ENCODE data around the gene ZNF74. TPM values are rescaled to one million over a fixed set of nuclear protein-coding genes. Genes with fewer than 3 reads are reported as not detected.
"Not testable (repeated sequence)": the region's sequence is repeated elsewhere in the genome, so short reads cannot be mapped to it uniquely, and the experiment has no call there.

The ZNF74 gene
- polyA plus RNA-seq, 5 donors = 16.2 to 22.5 (median 21.0) TPM

GRCh38 chr22:20399866-20400605, 6.1 kb downstream of the ZNF74 start:
- no peak for DNase-seq

DNA sequence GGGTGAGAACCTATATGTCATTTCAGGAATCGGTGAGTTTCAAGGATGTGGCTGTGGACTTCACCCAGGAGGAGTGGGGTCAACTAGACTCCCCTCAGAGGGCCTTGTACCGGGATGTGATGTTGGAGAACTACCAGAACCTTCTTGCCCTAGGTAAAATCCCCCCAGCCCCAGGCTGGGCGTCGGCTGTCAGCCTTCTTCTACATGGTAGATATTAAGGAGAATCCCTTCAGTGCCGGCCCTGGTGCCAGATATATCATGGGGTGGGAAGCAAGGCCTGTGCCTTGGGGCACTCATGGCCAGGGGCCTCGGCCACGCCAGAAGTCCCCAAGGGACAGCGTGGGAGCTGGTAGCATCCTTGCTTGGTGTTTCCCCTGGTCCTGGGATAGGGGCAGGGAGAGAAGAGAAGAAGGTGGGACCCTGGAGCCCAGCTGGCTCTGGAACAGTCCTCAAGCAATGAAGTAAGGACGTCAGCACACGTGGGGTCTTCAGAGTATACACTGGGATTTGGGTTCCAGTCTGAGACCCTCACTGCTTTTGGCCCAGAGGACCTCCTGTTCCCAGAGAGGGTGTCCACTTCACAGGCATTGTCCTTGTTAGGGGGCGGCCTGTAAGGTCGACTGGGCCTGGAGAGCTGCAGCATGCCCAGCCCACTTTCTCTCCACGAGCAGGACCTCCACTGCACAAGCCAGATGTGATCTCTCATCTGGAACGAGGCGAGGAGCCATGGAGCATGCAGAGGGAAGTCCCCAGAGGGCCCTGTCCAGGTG, 6.8 kb downstream of the ZNF74 start:
- DNase-seq = no peak

DNA sequence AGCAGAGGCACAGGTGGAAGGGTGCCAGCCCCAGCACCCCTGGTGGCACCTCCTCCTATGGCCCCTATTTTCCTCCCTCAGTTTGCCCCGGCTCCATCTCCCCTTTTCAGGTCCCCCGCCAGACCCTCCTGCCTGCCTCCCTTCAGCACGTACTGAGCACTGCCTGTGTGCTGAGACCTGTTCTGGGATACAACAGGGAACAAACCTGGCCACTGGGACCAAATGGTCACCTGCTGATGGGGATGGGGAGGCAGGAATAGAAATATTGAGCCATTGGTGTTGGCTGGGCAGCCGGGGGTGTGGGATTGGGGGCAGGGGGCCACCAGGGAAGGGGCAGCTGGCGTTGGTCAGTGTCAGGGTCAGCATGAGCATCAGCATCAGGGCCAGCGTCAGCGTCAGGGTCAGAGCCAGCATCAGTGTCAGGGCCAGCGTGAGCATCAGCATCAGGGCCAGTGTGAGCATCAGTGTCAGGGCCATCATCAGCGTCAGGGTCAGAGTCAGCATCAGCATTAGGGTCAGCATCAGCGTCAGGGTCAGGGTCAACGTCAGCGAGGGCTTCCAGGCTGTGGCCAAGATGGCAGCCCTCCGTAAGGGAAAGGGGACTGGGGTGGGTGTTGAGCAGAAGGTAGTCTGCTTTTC, 7.5 kb downstream of the ZNF74 start:
- no peak for DNase-seq

- DNase-seq = no peak
Observed at GRCh38 chr22:20402960-20403778, 9.2 kb downstream of the ZNF74 start.

DNA sequence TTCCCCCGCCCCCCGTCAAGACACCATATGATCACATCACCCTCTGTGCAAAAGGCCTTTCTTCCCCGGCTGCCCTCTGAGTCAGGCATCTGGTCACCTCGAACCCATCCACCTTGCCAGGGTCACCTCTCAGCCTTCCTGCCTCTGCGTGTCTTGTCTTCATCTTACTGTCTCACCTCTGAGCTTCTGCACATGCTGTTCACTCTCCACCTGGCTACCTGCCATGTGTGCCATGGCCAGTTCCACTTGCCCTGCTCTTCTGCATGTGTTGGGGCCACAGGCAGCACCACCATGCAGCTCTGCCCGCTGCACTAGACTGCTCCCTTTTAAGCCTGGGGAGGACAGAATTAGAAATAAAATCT, 9.8 kb downstream of the ZNF74 start:
- DNase-seq = no peak

DNA sequence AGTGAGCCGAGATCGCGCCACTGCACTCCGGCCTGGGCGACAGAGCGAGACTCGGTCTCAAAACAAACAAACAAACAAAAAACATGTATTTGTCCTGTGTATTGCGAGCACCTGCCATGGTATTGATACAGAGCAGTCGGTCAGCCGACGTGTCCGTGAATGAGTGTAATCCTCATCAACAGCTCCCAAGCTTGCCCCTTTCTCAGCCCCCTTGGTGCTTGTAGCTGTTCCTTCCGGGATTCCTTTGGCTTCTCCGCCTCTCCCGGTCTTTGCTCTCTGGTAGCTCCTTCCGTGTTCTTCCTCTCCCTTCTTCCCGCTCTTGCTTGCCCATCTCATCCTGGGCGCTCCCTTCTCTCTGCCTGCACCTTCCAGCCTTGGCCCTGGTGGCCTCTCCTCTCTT, 10.9 kb downstream of the ZNF74 start:
- no peak for DNase-seq

- DNase-seq = no peak
Observed at GRCh38 chr22:20405291-20405930, 11.5 kb downstream of the ZNF74 start.

DNA sequence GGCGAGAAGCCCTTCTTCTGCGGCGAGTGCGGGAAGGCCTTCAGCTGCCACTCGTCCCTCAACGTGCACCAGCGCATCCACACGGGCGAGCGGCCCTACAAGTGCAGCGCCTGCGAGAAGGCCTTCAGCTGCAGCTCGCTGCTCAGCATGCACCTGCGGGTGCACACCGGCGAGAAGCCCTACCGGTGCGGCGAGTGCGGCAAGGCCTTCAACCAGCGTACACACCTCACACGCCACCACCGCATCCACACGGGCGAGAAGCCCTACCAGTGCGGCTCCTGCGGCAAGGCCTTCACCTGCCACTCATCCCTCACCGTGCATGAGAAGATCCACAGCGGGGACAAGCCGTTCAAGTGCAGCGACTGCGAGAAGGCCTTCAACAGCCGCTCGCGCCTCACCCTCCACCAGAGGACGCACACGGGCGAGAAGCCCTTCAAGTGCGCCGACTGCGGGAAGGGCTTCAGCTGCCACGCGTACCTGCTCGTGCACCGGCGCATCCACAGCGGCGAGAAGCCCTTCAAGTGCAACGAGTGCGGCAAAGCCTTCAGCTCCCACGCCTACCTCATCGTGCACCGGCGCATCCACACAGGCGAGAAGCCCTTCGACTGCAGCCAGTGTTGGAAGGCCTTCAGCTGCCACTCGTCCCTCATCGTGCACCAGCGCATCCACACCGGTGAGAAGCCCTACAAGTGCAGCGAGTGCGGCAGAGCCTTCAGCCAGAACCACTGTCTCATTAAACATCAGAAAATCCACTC, 12.2 kb downstream of the ZNF74 start:
- DNase-seq = no peak

DNA sequence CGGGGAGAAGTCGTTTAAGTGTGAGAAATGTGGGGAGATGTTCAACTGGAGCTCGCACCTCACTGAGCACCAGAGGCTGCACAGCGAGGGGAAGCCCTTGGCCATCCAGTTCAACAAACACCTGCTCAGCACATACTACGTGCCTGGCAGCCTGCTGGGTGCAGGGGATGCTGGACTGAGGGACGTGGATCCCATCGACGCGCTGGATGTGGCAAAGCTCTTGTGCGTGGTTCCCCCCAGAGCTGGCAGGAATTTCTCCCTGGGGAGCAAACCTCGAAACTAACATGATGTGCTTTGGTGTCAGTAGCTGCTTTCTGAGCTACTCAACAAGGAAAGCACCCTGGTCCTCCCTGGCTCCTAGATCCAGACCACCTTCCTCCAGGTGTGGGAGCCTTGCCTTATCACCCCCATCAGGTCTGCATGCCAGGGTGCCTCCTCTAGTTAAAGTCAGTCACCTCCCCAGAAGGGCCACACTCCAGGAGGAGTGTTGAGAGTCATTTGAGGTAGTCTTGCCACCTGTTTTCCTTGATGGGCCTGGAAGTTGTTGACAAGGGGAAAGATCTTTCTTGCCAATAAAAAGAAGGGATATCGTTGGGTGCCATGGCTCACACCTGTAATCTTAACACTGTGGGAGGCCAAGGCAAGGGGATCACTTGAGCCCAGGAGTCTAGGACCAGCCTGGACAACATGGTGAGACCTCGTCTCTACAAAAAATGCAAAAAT, 12.9 kb downstream of the ZNF74 start:
- DNase-seq = no peak

DNA sequence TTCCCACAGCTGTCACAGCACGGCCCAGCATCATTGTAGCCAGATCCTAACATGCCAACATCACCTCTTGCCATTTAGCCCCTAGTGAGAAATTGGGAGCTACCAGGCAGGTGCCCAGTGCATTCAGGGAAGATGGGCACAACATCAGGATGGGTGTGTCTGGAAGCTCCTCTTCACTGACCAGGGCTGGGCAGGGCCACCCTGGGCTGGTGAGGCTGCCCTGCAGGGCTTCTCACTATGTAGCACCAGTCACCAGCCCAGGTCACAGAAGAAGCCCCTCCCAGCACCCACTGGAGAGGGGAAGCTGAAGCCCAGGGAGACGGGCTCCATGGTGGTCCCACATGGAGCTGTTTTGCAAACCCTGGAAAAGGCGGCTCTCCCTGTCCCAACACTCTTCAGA, 13.9 kb downstream of the ZNF74 start:
- DNase-seq = no peak

DNA sequence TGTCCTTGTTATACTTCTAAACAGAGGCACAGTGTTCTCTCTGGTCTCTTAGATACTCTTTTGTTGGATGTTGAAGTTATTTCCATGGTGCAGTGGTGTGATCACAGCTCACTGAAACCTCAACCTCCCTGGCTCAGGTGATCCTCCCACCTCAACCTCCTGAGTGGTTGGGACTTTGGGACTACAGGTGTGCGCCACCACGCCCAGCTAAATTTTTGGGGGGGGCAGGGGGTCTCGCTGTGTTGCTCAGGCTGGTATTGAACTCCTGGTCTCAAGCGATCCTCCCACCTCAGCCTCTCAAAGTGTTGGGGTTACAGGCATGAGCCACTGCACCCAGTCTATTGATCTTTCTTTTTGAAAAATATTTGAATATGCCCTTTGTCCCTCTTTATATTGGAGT, 14.9 kb downstream of the ZNF74 start:
- no peak for DNase-seq

- not testable (repeated sequence) for DNase-seq
Observed at GRCh38 chr22:20409385-20409784, 15.4 kb downstream of the ZNF74 start.

GRCh38 chr22:20412474-20413216, 18.7 kb downstream of the ZNF74 start:
- no peak for DNase-seq

DNA sequence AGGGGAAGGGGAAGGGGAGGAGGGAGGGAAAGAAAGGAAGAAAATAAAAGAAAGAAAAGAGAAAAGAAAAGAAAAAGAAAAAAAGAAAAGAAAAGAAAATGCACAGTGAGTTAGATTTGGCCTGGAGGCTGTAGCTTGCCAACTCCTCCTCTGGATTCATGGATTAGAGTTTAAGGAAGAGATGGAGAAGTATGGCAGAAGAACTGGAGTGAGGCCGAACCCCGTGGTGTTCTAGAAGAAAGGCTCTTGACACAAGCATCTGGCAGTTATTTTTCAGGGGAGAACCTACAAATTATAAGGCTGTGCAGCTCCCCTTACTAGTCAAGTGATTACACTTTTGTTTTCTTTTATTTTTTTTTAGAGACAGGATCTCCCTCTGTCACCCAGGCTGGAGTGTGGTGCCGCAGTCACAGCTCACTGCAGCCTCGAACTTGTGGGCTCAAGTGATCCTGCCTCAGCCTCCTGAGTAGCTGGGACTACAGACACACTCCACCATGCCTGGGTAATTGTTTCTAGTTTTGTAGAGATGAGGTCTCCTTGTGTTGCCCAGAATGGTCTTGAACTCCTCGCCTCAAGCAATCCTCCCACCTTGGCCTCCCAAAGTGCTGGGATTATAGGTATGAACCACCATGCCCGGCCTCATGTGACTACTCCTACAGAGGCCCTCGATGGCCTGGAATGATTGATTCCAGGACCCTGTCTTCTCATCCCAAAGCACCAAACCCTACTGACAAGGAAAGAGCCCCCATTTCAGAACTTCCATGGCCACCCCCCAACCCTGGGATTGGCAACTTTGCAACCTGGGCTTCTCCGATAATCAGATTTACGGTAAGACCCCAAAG, 19.5 kb downstream of the ZNF74 start:
- no peak for DNase-seq

DNA sequence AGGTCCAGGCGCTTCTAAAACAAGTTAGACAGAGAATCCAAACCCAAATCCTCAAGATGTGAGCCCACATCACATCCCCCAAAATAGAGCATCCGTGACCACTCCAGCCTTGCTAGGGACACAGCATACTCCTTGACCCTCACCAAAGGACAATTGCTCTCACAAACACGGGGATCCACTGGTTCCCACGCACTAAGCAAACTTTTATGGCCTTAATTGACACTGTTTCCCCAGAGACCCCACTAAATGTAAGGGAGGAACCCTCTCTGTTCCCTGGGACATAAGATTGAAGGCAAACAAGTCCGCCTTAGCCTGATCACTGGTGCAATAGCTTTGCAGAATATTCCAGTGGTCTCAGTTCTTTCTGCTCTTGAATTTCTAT, 20.1 kb downstream of the ZNF74 start:
- no peak for DNase-seq

- no peak for DNase-seq
Observed at GRCh38 chr22:20414450-20414849, 20.5 kb downstream of the ZNF74 start.

GRCh38 chr22:20415241-20415640, 21.3 kb downstream of the ZNF74 start:
- not testable (repeated sequence) for DNase-seq

- DNase-seq = not testable (repeated sequence)
Observed at GRCh38 chr22:20415699-20416098, 21.7 kb downstream of the ZNF74 start.

All from right lung (tissue), 5 donors.